ENCODE measurements around the gene PKP3. TPM values are rescaled to one million over a fixed set of nuclear protein-coding genes. Genes with fewer than 3 reads are reported as not detected.

PKP3 gene
- total RNA-seq, 2 donors from 2014 or later: 2.0 to 5.9 TPM

- H3K27me3 ChIP-seq (replicated peaks; ENCODE audit: insufficient read depth): peaks cover 1% of the 10 kb centered on the region
- H3K4me3 ChIP-seq: no peak overlapping the region
- no peak for ATAC-seq (ENCODE audit: insufficient number of reproducible peaks, low FRiP score, low read depth)
- no peak for DNase-seq (ENCODE audit: low spot score)
- no peaks in the 10 kb centered on the region for H3K36me3 ChIP-seq
- no peak for TF ChIP-seq CTCF (IDR thresholded peaks at IDR 0.05)
- H3K9me3 ChIP-seq: no peaks in the 10 kb centered on the region
- H3K27ac ChIP-seq: no peak overlapping the region
- no peaks in the 10 kb centered on the region for H3K4me1 ChIP-seq (ENCODE audit: control insufficient read depth in 1 of 2, low read depth in 2 of 2)
Observed at GRCh38 chr11:428295-428694, 34.3 kb downstream of the PKP3 start.

- no peak for TF ChIP-seq CTCF (IDR thresholded peaks at IDR 0.05)
- no peak overlapping the region for H3K4me3 ChIP-seq
- H3K9me3 ChIP-seq: no peaks in the 10 kb centered on the region
- no peaks in the 10 kb centered on the region for H3K36me3 ChIP-seq
- no peaks in the 10 kb centered on the region for H3K27me3 ChIP-seq (replicated peaks; ENCODE audit: insufficient read depth)
- ATAC-seq (ENCODE audit: insufficient number of reproducible peaks, low FRiP score, low read depth) (no peak), DNase-seq (ENCODE audit: low spot score) (no peak)
- no peaks in the 10 kb centered on the region for H3K4me1 ChIP-seq (ENCODE audit: control insufficient read depth in 1 of 2, low read depth in 2 of 2)
- no peak overlapping the region for H3K27ac ChIP-seq
Observed at GRCh38 chr11:429391-429790, 35.4 kb downstream of the PKP3 start.

- DNase-seq (ENCODE audit: low spot score): no peak
- H3K27ac ChIP-seq: no peak overlapping the region
- H3K36me3 ChIP-seq: no peaks in the 10 kb centered on the region
- ATAC-seq (ENCODE audit: insufficient number of reproducible peaks, low FRiP score, low read depth): no peak
- H3K27me3 ChIP-seq (replicated peaks; ENCODE audit: insufficient read depth): no peaks in the 10 kb centered on the region
- H3K4me3 ChIP-seq: no peak overlapping the region
- no peak for TF ChIP-seq CTCF (IDR thresholded peaks at IDR 0.05)
- H3K4me1 ChIP-seq (ENCODE audit: control insufficient read depth in 1 of 2, low read depth in 2 of 2): no peaks in the 10 kb centered on the region
- no peaks in the 10 kb centered on the region for H3K9me3 ChIP-seq
Observed at GRCh38 chr11:429931-430456, 36.0 kb downstream of the PKP3 start.

GRCh38 chr11:431921-432320 lies 37.9 kb downstream of the PKP3 start:
- ATAC-seq (ENCODE audit: insufficient number of reproducible peaks, low FRiP score, low read depth) (no peak), DNase-seq (ENCODE audit: low spot score) (no peak)
- no peak overlapping the region for H3K27ac ChIP-seq
- H3K36me3 ChIP-seq: no peaks in the 10 kb centered on the region
- H3K4me1 ChIP-seq (ENCODE audit: control insufficient read depth in 1 of 2, low read depth in 2 of 2): no peaks in the 10 kb centered on the region
- H3K27me3 ChIP-seq (replicated peaks; ENCODE audit: insufficient read depth): no peaks in the 10 kb centered on the region
- no peaks in the 10 kb centered on the region for H3K9me3 ChIP-seq
- H3K4me3 ChIP-seq: no peak overlapping the region
- TF ChIP-seq CTCF (IDR thresholded peaks at IDR 0.05): no peak

- H3K27me3 ChIP-seq (replicated peaks; ENCODE audit: insufficient read depth): no peaks in the 10 kb centered on the region
Observed at GRCh38 chr11:432501-433100, 38.6 kb downstream of the PKP3 start.

More at GRCh38 chr11:432501-433100, 38.6 kb downstream of the PKP3 start:
- no peaks in the 10 kb centered on the region for H3K9me3 ChIP-seq
- H3K36me3 ChIP-seq: no peaks in the 10 kb centered on the region
- no peak for TF ChIP-seq CTCF (IDR thresholded peaks at IDR 0.05)
- H3K27ac ChIP-seq: no peak overlapping the region
- no peak overlapping the region for H3K4me3 ChIP-seq
- H3K4me1 ChIP-seq (ENCODE audit: control insufficient read depth in 1 of 2, low read depth in 2 of 2): no peaks in the 10 kb centered on the region
- DNase-seq (ENCODE audit: low spot score) (no peak), ATAC-seq (ENCODE audit: insufficient number of reproducible peaks, low FRiP score, low read depth) (no peak)

Data from thoracic aorta (tissue), 2 donors.